GM12891 (cell line): Measurements from ENCODE around the gene TENM3.

Source experiments
- POLR2A ChIP-seq: IDR thresholded peaks from 2 replicates; pipeline ENCODE4 v1.6.1; 2011; ENCODE audit warnings: low read depth, low read length, control low read depth
- SPI1 ChIP-seq: IDR thresholded peaks from 2 replicates; pipeline ENCODE4 v1.6.1; 2011; ENCODE audit warnings: low read depth, low read length, control low read depth
- TAF1 ChIP-seq: IDR thresholded peaks from 2 replicates; pipeline ENCODE4 v1.6.1; 2011; ENCODE audit warnings: low read depth, low read length, control low read depth

- TF ChIP-seq POLR2A, result no peak
- no peak for TF ChIP-seq TAF1
- TF ChIP-seq SPI1, result no peak
These were observed 9.7 kb upstream of the TENM3 start for GRCh38 chr4:182233310-182234090.
